ENCODE data around the gene DPH1. TPM values are rescaled to one million over a fixed set of nuclear protein-coding genes. Genes with fewer than 3 reads are reported as not detected.

DPH1 gene
- total RNA-seq, 1 donor from 2014 or later: 35.1 TPM

- no peak for DNase-seq (ENCODE audit: low read depth, low spot score)
- TF ChIP-seq CTCF (conservative IDR thresholded peaks at IDR 0.05): no peak
- peak overlapping the region; percentile 93 for H3K27ac Mint-ChIP-seq (ENCODE audit: unreplicated experiment)
- H3K36me3 Mint-ChIP-seq (ENCODE audit: low read depth): peaks cover 3% of the 10 kb centered on the region
- H3K9me3 Mint-ChIP-seq: no peaks in the 10 kb centered on the region
- H3K4me3 Mint-ChIP-seq: peak overlapping the region; percentile 17
- H3K4me1 Mint-ChIP-seq: peaks cover 54% of the 10 kb centered on the region
- no peaks in the 10 kb centered on the region for H3K27me3 Mint-ChIP-seq (ENCODE audit: low read depth)
These were observed 59.1 kb downstream of the DPH1 start for GRCh38 chr17:2089021-2089422.

GRCh38 chr17:2090210-2090641 lies 60.3 kb downstream of the DPH1 start:
- H3K4me3 Mint-ChIP-seq: no peak overlapping the region
- no peak for DNase-seq (ENCODE audit: low read depth, low spot score)
- no peak for TF ChIP-seq CTCF (conservative IDR thresholded peaks at IDR 0.05)
- H3K36me3 Mint-ChIP-seq (ENCODE audit: low read depth): peaks cover 3% of the 10 kb centered on the region
- no peak overlapping the region for H3K27ac Mint-ChIP-seq (ENCODE audit: unreplicated experiment)
- no peaks in the 10 kb centered on the region for H3K27me3 Mint-ChIP-seq (ENCODE audit: low read depth)
- H3K4me1 Mint-ChIP-seq: peaks cover 48% of the 10 kb centered on the region
- H3K9me3 Mint-ChIP-seq: no peaks in the 10 kb centered on the region

- no peak for DNase-seq (ENCODE audit: low read depth, low spot score)
- H3K27ac Mint-ChIP-seq (ENCODE audit: unreplicated experiment): no peak overlapping the region
- H3K36me3 Mint-ChIP-seq (ENCODE audit: low read depth): peaks cover 3% of the 10 kb centered on the region
- no peak overlapping the region for H3K4me3 Mint-ChIP-seq
- no peaks in the 10 kb centered on the region for H3K9me3 Mint-ChIP-seq
- H3K4me1 Mint-ChIP-seq: peaks cover 49% of the 10 kb centered on the region
- TF ChIP-seq CTCF (conservative IDR thresholded peaks at IDR 0.05): no peak
- H3K27me3 Mint-ChIP-seq (ENCODE audit: low read depth): no peaks in the 10 kb centered on the region
These were observed 61.0 kb downstream of the DPH1 start for GRCh38 chr17:2090804-2091534.

GRCh38 chr17:2092253-2092652 lies 62.3 kb downstream of the DPH1 start:
- no peaks in the 10 kb centered on the region for H3K9me3 Mint-ChIP-seq
- H3K36me3 Mint-ChIP-seq (ENCODE audit: low read depth): peaks cover 3% of the 10 kb centered on the region
- TF ChIP-seq CTCF (conservative IDR thresholded peaks at IDR 0.05): no peak
- peaks cover 47% of the 10 kb centered on the region for H3K4me1 Mint-ChIP-seq
- no peak for DNase-seq (ENCODE audit: low read depth, low spot score)
- no peak overlapping the region for H3K27ac Mint-ChIP-seq (ENCODE audit: unreplicated experiment)
- H3K27me3 Mint-ChIP-seq (ENCODE audit: low read depth): no peaks in the 10 kb centered on the region
- H3K4me3 Mint-ChIP-seq: no peak overlapping the region

GRCh38 chr17:2093349-2093748 lies 63.4 kb downstream of the DPH1 start:
- no peak for TF ChIP-seq CTCF (conservative IDR thresholded peaks at IDR 0.05)
- no peak for DNase-seq (ENCODE audit: low read depth, low spot score)
- peaks cover 46% of the 10 kb centered on the region for H3K4me1 Mint-ChIP-seq
- no peaks in the 10 kb centered on the region for H3K27me3 Mint-ChIP-seq (ENCODE audit: low read depth)
- H3K36me3 Mint-ChIP-seq (ENCODE audit: low read depth): peaks cover 3% of the 10 kb centered on the region
- H3K4me3 Mint-ChIP-seq: no peak overlapping the region
- no peaks in the 10 kb centered on the region for H3K9me3 Mint-ChIP-seq
- no peak overlapping the region for H3K27ac Mint-ChIP-seq (ENCODE audit: unreplicated experiment)

Small RNA genes lying within 50 kb of the gene (microRNA-seq; reads per million reads assigned to microRNA genes)
- gene MIR132: 1,650 reads per million, percentile 85 among the genes with 10 or more reads in this experiment
- gene MIR212: 39.7 reads per million, percentile 46 among the genes with 10 or more reads in this experiment

Other genes with a start within 250 kb of the DPH1 start
- 29.3 and 32.2 TPM in 2 replicates for gene SMYD4, start 200.3 kb upstream of the DPH1 start, total RNA-seq
- gene RPA1, start 200.1 kb upstream of the DPH1 start, total RNA-seq: 205 and 215 TPM in 2 replicates
- gene RTN4RL1, start 4.8 kb upstream of the DPH1 start, total RNA-seq: 0.36 and 0.47 TPM in 2 replicates
- 25.6 and 29.8 TPM in 2 replicates for gene OVCA2, start 11.9 kb downstream of the DPH1 start, total RNA-seq
- 0.37 and 0.82 TPM in 2 replicates for gene HIC1, start 24.9 kb downstream of the DPH1 start, total RNA-seq